Dermis microvascular lymphatic vessel endothelial cell (primary cell): Measurements from ENCODE around the gene PHF3. TPM values are rescaled to one million over a fixed set of nuclear protein-coding genes. Genes with fewer than 3 reads are reported as not detected.
"Not testable (repeated sequence)": the region's sequence is repeated elsewhere in the genome, so short reads cannot be mapped to it uniquely, and the experiment has no call there.

Experiments
- DNase-seq, 2 donors: peaks; one replicate each; pipeline versions ENCODE4 v3.0.0 to v3.0.0-alpha.2; 2010; ENCODE audit warnings: low read depth in 2 of 2
- total RNA-seq: library from RNA; depleted of rRNA; stranded (reverse); fragments of >200 nt; gene quantifications from 2 replicates; pipeline ENCODE4 v1.2.1, GENCODE V29; 2014

The PHF3 gene
- total RNA-seq, 1 donor from 2014 or later, result 34.9 TPM

DNA sequence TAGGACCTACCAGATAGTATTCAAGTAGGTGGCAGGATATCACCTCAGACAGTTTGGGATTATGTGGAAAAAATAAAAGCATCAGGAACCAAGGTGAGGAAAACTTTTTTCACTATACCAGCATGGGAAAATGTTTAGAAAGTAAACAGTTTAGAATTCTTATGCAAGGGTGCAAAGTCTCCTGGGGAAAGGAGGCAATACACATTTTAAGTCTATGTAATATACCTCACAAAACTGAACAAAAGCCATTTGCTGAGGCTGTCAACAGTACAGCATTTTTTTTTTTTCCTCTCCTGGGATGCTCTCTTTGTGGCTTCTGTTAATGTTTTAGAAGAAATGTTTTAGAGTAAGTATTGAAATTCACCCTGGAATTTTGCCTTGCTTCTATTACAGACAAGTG lies 73.5 kb downstream of the PHF3 start:
- no peak for DNase-seq

GRCh38 chr6:63713332-63713731 lies 77.7 kb downstream of the PHF3 start:
- no peak for DNase-seq

GRCh38 chr6:63714091-63714490 lies 78.5 kb downstream of the PHF3 start:
- no peak for DNase-seq

DNA sequence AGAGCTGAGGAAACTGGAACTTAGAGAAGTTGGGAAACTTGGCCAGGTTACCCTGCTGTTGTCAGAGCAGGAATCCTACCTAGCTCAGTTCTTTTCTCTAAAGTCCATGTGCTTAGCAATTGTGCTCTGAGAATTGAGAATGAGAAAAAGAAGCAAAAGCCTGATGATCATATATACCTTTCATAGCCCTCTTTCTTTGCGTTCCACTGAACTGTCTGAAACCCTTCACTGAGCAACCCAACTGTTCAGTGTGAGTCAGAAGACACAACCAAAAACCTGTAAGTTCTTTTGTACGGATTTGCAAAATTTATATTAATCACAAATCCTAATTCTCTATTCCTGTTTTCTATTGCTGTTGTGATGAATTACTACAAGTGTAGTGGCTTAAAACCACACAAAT lies 80.6 kb downstream of the PHF3 start:
- DNase-seq, result no peak

GRCh38 chr6:63721181-63721580 lies 85.6 kb downstream of the PHF3 start:
- DNase-seq, result no peak

- no peak for DNase-seq
Observed at GRCh38 chr6:63724721-63725120, 89.1 kb downstream of the PHF3 start.

DNA sequence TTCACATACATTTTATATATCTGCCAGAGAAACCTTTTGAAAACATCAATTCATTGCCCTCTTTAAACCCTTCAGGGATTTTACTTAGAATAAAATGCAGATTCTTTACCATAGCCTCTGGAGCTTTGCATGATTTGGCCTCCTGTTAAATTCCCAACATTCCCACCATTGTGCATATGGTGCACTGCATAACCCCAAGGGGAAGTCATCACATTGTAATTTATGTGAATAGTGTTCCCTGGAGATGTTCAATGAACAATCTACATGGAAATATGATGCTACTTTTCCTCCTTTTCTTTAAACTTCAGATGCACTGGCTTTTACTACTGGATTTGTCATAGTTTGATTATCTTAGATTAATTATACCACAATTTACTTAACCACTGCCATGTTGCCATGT lies 94.7 kb downstream of the PHF3 start:
- DNase-seq, result no peak

GRCh38 chr6:63731930-63732329 lies 96.3 kb downstream of the PHF3 start:
- DNase-seq, result peak in 1 of 2 donors; percentile 14

DNA sequence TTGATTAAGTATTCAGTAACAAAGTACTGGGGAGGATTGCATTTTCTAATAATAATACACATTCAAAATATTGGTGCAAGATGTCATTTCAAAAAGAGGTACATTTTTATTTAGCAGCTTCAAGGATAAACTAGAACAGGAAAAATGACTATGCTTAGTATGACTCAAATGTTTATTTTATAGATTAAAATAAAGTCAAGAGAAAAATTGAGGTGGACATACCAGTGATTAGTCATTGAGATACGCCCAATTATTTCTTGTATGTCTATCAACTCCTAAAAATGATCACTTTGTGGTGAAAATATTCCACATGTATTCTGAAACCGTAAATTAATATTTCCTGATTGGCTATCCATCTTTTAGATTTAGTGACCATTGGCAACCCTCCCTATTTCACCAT lies 96.7 kb downstream of the PHF3 start:
- peak in 1 of 2 donors; percentile 31 for DNase-seq

DNA sequence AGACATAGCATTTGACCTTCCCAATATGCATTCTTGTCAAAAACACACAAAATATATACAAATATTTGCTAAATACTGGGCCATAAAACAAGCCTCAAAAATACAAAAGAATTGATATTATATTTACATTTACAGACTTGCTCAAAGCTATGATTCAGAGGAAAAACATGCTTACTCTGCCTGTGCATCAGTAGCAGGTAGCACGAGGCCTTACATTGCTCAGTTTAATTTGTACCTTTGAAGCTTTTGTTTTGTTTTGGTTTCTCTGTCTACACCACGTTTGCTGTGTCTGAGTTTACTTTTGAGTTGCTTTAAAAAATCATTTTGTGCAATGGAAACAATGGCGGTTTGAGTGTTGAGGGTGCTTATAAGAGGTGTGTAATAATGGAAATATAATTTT lies 99.3 kb downstream of the PHF3 start:
- no peak for DNase-seq

DNA sequence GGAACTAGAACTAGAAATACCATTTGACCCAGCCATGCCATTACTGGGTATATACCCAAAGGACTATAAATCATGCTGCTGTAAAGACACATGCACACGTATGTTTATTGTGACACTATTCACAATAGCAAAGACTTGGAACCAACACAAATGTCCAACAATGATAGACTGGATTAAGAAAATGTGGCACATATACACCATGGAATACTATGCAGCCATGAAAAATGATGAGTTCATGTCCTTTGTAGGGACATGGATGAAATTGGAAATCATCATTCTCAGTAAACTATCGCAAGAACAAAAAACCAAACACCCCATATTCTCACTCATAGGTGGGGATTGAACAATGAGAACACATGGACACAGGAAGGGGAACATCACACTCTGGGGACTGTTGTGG lies 102.6 kb downstream of the PHF3 start:
- DNase-seq, result not testable (repeated sequence)

GRCh38 chr6:63739094-63739687 lies 103.6 kb downstream of the PHF3 start:
- DNase-seq, result no peak

DNA sequence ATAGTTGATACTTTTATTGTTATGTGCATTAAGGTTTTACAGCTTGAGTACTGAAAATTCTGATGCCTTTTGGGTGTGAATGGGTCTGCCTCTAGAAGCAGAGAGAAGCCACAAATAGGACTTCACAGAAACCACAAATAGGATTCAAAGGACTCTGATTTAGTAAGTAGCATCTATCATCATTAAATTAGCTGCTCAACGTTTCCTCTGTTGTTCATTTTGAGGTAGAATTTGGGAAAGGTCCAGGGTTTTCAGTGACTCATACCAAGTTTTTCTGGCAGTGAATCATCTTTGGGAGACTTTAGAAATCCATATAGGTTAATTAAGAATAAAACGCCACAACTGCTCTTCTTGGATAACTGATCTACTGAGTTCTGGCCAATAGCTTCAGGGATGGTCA lies 105.1 kb downstream of the PHF3 start:
- peak in 1 of 2 donors; percentile 51 for DNase-seq

GRCh38 chr6:63742060-63742459 lies 106.5 kb downstream of the PHF3 start:
- no peak for DNase-seq

DNA sequence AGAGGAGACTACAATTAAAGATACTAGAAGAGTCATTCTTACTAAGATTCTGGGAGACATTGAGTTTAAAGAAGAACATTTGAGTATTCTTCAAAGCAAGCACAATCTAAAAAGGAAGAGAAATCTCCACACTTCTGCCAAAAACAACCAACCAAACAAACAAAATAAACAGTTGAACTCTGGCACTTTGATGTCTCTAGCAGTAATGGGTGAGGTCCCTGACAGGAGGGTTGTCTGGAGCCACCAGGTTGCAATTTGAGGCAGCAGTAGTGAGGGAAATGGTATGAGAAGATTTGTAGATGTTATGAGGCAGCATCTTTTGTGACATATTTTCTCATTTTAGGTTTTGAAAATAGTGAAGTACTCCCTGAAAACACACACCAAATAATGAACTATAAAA lies 108.1 kb downstream of the PHF3 start:
- DNase-seq, result no peak

DNA sequence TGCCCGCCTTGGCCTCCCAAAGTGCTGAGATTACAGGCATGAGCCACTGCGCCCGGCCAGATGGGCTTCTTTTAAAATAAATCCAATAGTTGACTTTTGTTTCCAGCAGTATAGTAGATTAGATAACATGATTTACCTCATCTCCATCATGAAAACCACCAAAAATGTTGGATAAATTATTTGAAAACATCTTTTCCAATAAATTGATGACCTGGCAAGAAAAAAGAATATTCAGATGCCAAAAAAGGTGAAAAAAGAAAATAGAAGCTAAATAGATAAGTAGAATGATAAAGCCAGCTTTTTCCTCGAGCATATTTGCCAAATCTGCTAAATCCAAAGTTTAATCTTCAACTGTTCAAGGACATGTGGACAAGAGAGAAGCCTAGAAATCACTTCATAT lies 109.2 kb downstream of the PHF3 start:
- DNase-seq, result no peak

- DNase-seq, result no peak
Observed at GRCh38 chr6:63745784-63746183, 110.2 kb downstream of the PHF3 start.

GRCh38 chr6:63750400-63750799 lies 114.8 kb downstream of the PHF3 start:
- DNase-seq, result no peak

DNA sequence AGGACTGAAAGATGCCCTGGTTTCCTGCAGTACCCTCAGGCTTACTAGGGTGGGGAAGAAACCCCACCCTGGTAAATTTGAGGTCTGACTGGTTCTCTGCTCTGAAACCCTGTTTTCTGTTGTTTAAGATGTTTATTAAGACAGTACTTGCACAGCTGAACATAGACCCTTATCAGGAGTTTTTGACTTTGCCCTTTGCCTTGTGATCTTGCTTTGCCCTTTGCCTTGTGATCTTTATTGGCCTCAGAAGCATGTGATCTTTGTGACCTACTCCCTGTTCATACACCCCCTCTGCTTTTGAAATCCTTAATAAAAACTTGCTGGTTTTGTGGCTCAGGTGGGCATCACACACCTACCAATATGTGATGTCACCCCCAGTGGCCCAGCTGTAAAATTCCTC lies 121.7 kb downstream of the PHF3 start:
- not testable (repeated sequence) for DNase-seq

DNA sequence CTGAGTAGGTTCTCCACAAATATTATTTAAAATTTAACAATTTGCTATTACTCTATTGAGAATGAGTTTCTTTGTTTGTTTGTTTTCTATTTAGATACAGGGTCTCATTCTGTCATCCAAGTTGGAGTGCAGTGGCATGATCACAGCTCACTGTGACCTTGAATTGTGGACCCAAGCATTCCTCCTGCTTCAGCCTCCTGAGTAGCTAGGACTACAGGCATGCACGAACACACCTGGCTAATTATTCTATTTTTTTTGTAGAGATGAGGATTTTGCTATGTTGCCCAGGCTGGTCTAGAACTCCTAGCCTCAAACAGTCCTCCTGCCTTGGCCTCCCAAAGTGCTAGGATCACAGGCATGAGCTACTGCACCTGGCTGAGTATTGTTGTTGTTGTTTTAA lies 122.2 kb downstream of the PHF3 start:
- DNase-seq, result no peak

DNA sequence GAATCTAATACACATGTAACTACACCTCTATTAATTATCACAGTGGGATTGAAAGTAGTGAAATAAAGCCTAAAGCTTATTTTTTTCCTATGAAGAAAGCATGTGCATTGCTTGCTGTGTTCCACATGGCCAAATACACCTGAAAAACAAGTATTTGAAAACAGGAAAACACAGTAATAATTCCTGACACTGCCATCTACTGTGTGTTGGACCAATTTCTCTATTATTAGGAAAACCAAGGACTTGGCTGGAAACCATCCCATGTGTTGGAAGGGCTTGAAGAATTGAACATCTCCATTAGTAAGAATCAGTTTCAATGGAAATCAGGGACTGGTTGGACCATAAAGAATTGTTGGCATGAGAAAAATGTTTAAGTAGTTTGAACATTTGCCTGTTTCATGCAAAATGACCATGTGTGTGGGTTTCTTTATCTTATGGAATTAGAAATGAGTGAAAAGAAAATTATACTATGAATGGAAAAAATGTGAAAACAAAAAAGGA lies 124.1 kb downstream of the PHF3 start:
- DNase-seq, result no peak

DNA sequence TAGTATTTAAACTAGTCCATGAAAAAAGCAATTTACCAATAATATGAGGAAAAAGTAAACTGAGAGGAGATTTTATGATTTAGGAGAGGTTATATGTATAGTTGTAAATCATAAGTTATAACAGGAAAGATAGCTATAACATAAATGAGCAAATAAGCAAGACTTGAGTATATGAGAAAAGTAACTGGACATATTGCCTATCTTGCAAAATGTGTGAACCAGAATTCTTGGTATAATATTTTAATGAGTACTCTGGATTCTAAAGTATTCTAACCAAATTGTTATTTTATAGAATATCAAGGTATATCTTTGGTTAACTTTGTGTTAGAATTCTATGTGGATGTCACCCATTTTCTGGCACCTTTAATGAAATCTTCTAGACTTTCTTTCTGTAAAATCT lies 124.6 kb downstream of the PHF3 start:
- DNase-seq, result no peak

DNA sequence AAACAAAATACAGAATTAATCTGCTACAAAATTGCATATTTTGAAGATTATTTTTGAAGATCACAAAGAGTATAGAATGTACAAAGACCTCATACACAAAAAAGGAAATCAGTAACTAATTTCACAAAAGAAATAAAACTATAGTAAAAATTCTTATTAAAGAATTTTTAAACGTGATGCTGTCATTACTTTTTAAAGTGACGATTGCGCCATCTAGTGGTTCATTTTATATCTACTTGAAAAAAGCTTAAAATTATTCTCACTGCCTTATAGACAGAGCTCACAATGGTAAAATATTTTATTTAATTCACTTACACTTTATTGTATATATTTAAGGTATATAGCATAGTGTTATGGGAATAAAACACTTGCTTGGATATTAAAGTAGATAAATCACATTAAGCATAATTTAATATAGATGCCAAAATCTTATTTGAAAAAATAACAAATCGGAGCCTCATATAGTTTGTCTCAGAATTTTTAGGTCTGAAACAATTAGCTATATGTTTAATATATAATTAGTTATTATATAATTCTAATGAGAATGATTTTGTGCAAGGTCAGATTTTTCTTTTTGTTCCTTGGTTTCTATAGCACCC lies 128.8 kb downstream of the PHF3 start:
- DNase-seq, result peak; percentile 29 to 53
